Measurements from ENCODE around the gene CGNL1. TPM values are rescaled to one million over a fixed set of nuclear protein-coding genes. Genes with fewer than 3 reads are reported as not detected.

The CGNL1 gene
- total and polyA plus RNA-seq, 10 of the 15 experiments (the other 5 are each of a cell fraction or from before 2014, with no cell fraction given), result under 0.01 to 0.27 (median 0.04) TPM; not detected in 3

DNA sequence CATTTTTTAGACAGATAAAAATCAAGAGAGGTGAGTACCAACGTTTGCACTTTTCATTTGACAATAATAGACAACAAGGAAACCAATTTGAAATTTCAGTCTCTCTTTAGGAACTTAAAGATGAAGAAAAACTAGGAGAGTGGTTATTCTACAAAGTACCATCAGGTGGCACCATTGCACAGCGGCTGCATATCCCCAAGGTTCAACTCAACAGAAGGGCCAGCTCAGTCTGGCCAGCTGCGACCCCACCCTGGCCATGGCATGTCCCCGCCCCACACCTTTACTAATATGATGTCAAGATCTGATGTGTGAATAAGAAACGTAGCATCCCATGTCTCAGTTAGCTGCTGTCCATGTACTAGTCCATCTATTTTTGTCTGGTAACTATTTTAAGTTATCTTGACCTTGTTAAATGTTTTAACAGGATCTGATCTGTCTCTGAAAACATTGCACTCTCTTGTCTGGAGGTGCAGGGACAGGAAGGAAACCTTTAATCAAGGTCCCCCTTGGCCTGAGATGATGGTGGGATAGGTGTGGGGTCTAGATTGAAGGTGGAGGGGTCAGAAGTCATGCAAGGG, 35.5 kb upstream of the CGNL1 start:
- no peak overlapping the region for H3K9ac ChIP-seq (ENCODE audit: control insufficient read depth, insufficient read depth, low read length)
- no peaks in the 10 kb centered on the region for H3K36me3 ChIP-seq (ENCODE audit: control insufficient read depth in 2 of 2, insufficient read depth in 2 of 2, low read length in 1 of 2)
- DNase-seq (ENCODE audit: low read depth, low spot score) (peak; percentile 15), FAIRE-seq (peak; percentile 80), ATAC-seq (peak; percentile 84)
- no peak overlapping the region for H3K27ac ChIP-seq (ENCODE audit: control insufficient read depth, insufficient read depth)
- in situ Hi-C loops (cut with MboI), result loop anchor here (5.0 kb wide), 1 partner anchor 187 kb away; no protein-coding TSS in a partner anchor
- H3K4me3 ChIP-seq, result no peak overlapping the region
- ChIA-PET RAD21 (ENCODE audit: unreplicated experiment) (interaction anchor here (0.6 to 7.0 kb wide), 11 partner anchors 74 to 518 kb away, joined by 3 to 156 read pairs (median 4); no protein-coding TSS in a partner anchor), CTCF (interaction anchor here (0.9 to 9.3 kb wide), 23 partner anchors 11 to 520 kb away, joined by 3 to 242 read pairs (median 4); no protein-coding TSS in a partner anchor), POLR2A (no interaction called here), SMC1A (ENCODE audit: uncharacterized antibody, unreplicated experiment) (interaction anchor here (0.8 to 5.4 kb wide), 9 partner anchors 107 to 201 kb away, joined by 3 to 83 read pairs (median 6); no protein-coding TSS in a partner anchor)
- H3K4me2 ChIP-seq (ENCODE audit: control insufficient read depth, insufficient read depth), result no peak overlapping the region
- intact Hi-C loops (cut with micrococcal nuclease; ENCODE audit: unreplicated experiment), result loop anchor here (1.0 kb wide), 2 partner anchors 187 to 202 kb away; no protein-coding TSS in a partner anchor
- H3K9me3 ChIP-seq (replicated peaks; ENCODE audit: control insufficient read depth, insufficient read depth, low read length), result no peaks in the 10 kb centered on the region
- BruUV-seq (replicated peaks), result no TSS peak
- H4K20me1 ChIP-seq (ENCODE audit: control insufficient read depth, insufficient read depth), result no peaks in the 10 kb centered on the region
- TF ChIP-seq RAD21 (IDR thresholded peaks at IDR 0.05; ENCODE audit: insufficient read depth, low read depth, low read length) (peak; percentile 91), FOXM1 (IDR thresholded peaks at IDR 0.05; ENCODE audit: low read depth, low read length) (0 out of 2 replicates have a peak, but pooled peaks have one; percentile 18), BHLHE40 (IDR thresholded peaks at IDR 0.05; ENCODE audit: borderline replicate concordance in 1 of 2, low read depth in 2 of 2, low read length in 1 of 2) (0 out of 4 replicates have a peak, but pooled peaks of 1 of the 2 experiments have one; percentile 12), ATF7 (IDR thresholded peaks at IDR 0.05; ENCODE audit: low read depth) (no peak), SMC3 (IDR thresholded peaks at IDR 0.05; ENCODE audit: borderline replicate concordance, low read length) (peak; percentile 95), RUNX3 (IDR thresholded peaks at IDR 0.05; ENCODE audit: low read length) (peak; percentile 22; the same call in 1 of the 2 replicates)
- TF ChIP-seq, protein P1, sequence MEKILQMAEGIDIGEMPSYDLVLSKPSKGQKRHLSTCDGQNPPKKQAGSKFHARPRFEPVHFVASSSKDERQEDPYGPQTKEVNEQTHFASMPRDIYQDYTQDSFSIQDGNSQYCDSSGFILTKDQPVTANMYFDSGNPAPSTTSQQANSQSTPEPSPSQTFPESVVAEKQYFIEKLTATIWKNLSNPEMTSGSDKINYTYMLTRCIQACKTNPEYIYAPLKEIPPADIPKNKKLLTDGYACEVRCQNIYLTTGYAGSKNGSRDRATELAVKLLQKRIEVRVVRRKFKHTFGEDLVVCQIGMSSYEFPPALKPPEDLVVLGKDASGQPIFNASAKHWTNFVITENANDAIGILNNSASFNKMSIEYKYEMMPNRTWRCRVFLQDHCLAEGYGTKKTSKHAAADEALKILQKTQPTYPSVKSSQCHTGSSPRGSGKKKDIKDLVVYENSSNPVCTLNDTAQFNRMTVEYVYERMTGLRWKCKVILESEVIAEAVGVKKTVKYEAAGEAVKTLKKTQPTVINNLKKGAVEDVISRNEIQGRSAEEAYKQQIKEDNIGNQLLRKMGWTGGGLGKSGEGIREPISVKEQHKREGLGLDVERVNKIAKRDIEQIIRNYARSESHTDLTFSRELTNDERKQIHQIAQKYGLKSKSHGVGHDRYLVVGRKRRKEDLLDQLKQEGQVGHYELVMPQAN (conservative IDR thresholded peaks at IDR 0.05), result no peak
- TF ChIP-seq, protein P2, sequence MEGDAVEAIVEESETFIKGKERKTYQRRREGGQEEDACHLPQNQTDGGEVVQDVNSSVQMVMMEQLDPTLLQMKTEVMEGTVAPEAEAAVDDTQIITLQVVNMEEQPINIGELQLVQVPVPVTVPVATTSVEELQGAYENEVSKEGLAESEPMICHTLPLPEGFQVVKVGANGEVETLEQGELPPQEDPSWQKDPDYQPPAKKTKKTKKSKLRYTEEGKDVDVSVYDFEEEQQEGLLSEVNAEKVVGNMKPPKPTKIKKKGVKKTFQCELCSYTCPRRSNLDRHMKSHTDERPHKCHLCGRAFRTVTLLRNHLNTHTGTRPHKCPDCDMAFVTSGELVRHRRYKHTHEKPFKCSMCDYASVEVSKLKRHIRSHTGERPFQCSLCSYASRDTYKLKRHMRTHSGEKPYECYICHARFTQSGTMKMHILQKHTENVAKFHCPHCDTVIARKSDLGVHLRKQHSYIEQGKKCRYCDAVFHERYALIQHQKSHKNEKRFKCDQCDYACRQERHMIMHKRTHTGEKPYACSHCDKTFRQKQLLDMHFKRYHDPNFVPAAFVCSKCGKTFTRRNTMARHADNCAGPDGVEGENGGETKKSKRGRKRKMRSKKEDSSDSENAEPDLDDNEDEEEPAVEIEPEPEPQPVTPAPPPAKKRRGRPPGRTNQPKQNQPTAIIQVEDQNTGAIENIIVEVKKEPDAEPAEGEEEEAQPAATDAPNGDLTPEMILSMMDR (IDR thresholded peaks at IDR 0.05 in 2 of 3, conservative IDR thresholded peaks at IDR 0.05 in 1 of 3; ENCODE audit: control insufficient read depth in 2 of 3, extremely low read depth in 1 of 3, insufficient read depth in 1 of 3, low read depth in 3 of 3, low read length in 3 of 3), result peak; percentile 71 to 88 (median 75)
- H3K27me3 ChIP-seq (replicated peaks in 1 of 2; ENCODE audit: control insufficient read depth in 2 of 2, insufficient read depth in 2 of 2, low read length in 1 of 2), result peaks cover 0 to 2% of the 10 kb centered on the region in 2 experiments; a peak in 2 of 4 replicates
- H3K79me2 ChIP-seq (ENCODE audit: control insufficient read depth, insufficient read depth, low read length), result no peaks in the 10 kb centered on the region
- no peak overlapping the region for H2AFZ ChIP-seq (ENCODE audit: control insufficient read depth, low read depth, low read length)
- WGBS (ENCODE audit: insufficient coverage, insufficient replicate concordance, low lambda C conversion rate, missing lambda C conversion rate), result 1% methylated on average over 5 of the region's 5 CpGs
- H3K4me1 ChIP-seq (ENCODE audit: control insufficient read depth, insufficient read depth, low read length), result no peaks in the 10 kb centered on the region

Measured in GM12878 (cell line).